A673 (cell line): ENCODE data around the gene LNX1. TPM values are rescaled to one million over a fixed set of nuclear protein-coding genes. Genes with fewer than 3 reads are reported as not detected.

Source experiments
- BruUV-seq: library from RNA; stranded (reverse); fragments of 400-500 nt; replicated peaks from 2 replicates; lab custom pipeline; 2021; lab: Mats Ljungman, UMichigan
- CTCF ChIA-PET: fragments of 300-600 bp; sonication (Branson Sonifier 250); formaldehyde crosslinking; loops from one replicate; lab custom pipeline; 2022; ENCODE audit warnings: antibody characterized with exemption; lab: Charles Lee
- POLR2A ChIA-PET: fragments of 300-600 bp; sonication (Branson Sonifier 250); formaldehyde crosslinking; loops from one replicate; lab custom pipeline; 2022; ENCODE audit warnings: antibody characterized with exemption; ENCODE audit not compliant: low non-redundant PET; lab: Charles Lee
- DNase-seq: peaks from one replicate; pipeline ENCODE4 v3.0.0-alpha.2; 2015; ENCODE audit warnings: low spot score
- H3K27ac ChIP-seq: fragments of 200-600 bp; sonication (generic); 2 replicates; pipeline ENCODE4 v1.5.1; 2016; ENCODE audit warnings: mixed run types, low read depth, mild to moderate bottlenecking, mixed read lengths, antibody characterized with exemption, low read length; ENCODE audit not compliant: poor library complexity, severe bottlenecking
- H3K27me3 ChIP-seq: fragments of 200-600 bp; sonication (generic); replicated peaks from 2 replicates; pipeline ENCODE4 v1.6.1; 2017; ENCODE audit warnings: mixed run types, low read depth, mild to moderate bottlenecking, mixed read lengths, antibody characterized with exemption, low read length; ENCODE audit not compliant: insufficient read depth, poor library complexity
- H3K36me3 ChIP-seq: fragments of 200-600 bp; sonication (generic); 2 replicates; pipeline ENCODE4 v1.6.1; 2016; ENCODE audit warnings: mixed run types, mild to moderate bottlenecking, mixed read lengths, antibody characterized with exemption, low read length; ENCODE audit not compliant: insufficient read depth, poor library complexity, severe bottlenecking
- H3K4me1 ChIP-seq: fragments of 200-600 bp; sonication (generic); 2 replicates; pipeline ENCODE4 v1.6.1; 2017; ENCODE audit warnings: mixed run types, mild to moderate bottlenecking, mixed read lengths, antibody characterized with exemption, low read length; ENCODE audit not compliant: insufficient read depth, poor library complexity, severe bottlenecking
- H3K4me3 ChIP-seq: fragments of 200-600 bp; sonication (generic); 2 replicates; pipeline ENCODE4 v1.5.1; 2016; ENCODE audit warnings: low read depth, mixed run types, mild to moderate bottlenecking, mixed read lengths, low read length; ENCODE audit not compliant: poor library complexity, severe bottlenecking
- H3K9me3 ChIP-seq: fragments of 200-600 bp; sonication (generic); 2 replicates; pipeline ENCODE4 v1.6.1; 2016; ENCODE audit warnings: mixed run types, low read depth, mild to moderate bottlenecking, mixed read lengths, antibody characterized with exemption, low read length; ENCODE audit not compliant: poor library complexity, severe bottlenecking
- EZH2 ChIP-seq: fragments of 200-600 bp; sonication (generic); IDR thresholded peaks from 2 replicates; pipeline ENCODE4 v1.6.1; 2017; ENCODE audit warnings: borderline replicate concordance, low read depth, mild to moderate bottlenecking, mixed read lengths, antibody characterized with exemption, low read length; ENCODE audit not compliant: poor library complexity, severe bottlenecking
- intact Hi-C: fragments of 100-400 bp; cut with micrococcal nuclease; formaldehyde crosslinking; loops from one replicate; pipeline ENCODE4 v1.10.0; 2022; ENCODE audit not compliant: unreplicated experiment
- total RNA-seq: library from RNA; stranded (reverse); gene quantifications from 2 replicates; pipeline ENCODE4 v1.2.3, GENCODE V29; 2021
- TF ChIP-seq, protein P1 (sequence below): fragments of 300-800, 200-600 bp; sonication (generic); conservative IDR thresholded peaks from 2 replicates; pipeline ENCODE4 v1.5.1; 2017; ENCODE audit warnings: low read depth, mild to moderate bottlenecking, antibody characterized with exemption, low read length, moderate library complexity, mixed read lengths

LNX1 gene
- total RNA-seq, 1 experiment from 2014 or later, result not detected

DNA sequence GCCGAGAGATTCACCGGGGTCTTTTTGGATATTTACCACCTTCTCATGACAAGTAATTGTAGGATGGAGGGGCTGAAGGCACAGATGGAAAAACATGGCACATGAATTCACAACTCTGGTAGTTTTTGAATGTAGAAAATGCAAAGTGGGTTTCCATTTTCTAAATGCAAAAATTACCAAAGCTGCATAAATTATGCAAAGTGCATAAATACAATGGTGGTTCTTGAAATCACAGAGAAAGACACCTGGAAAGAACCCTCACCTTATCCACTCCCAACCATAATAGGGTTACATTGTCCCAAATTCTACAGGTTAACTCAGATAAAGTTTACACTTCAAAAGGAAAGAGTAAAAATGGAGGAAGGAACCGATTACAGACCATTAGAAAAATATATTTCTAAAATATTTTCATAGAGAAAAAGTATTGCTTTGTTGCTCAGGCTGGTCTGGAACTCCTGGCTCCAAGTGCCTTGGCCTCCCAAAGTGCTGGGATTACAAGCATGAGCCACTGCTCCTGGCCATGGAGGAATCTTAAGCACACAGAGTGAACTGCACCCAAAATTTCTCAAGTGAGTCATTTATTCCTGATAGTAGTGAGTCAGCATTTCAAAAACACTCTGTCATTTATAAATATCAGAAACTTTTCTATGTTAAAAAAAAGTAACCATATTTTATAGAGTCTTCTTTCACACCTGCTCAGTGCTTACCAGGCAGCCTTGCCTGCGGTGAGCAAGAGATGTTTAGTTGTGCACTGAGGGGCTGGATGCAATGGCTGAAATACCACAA lies 112.4 kb downstream of the LNX1 start:
- no peak for TF ChIP-seq EZH2
- TF ChIP-seq, protein P1, sequence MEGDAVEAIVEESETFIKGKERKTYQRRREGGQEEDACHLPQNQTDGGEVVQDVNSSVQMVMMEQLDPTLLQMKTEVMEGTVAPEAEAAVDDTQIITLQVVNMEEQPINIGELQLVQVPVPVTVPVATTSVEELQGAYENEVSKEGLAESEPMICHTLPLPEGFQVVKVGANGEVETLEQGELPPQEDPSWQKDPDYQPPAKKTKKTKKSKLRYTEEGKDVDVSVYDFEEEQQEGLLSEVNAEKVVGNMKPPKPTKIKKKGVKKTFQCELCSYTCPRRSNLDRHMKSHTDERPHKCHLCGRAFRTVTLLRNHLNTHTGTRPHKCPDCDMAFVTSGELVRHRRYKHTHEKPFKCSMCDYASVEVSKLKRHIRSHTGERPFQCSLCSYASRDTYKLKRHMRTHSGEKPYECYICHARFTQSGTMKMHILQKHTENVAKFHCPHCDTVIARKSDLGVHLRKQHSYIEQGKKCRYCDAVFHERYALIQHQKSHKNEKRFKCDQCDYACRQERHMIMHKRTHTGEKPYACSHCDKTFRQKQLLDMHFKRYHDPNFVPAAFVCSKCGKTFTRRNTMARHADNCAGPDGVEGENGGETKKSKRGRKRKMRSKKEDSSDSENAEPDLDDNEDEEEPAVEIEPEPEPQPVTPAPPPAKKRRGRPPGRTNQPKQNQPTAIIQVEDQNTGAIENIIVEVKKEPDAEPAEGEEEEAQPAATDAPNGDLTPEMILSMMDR, result no peak
- Histone ChIP-seq H3K36me3 (no peaks in the 10 kb centered on the region), H3K4me3 (no peak overlapping the region), H3K9me3 (no peaks in the 10 kb centered on the region), H3K27ac (no peak overlapping the region), H3K4me1 (no peaks in the 10 kb centered on the region), H3K27me3 (no peaks in the 10 kb centered on the region)
- ChIA-PET POLR2A (no interaction called here), CTCF (no interaction called here)
- DNase-seq, result no peak
- BruUV-seq, result no TSS peak
- intact Hi-C loops, result no loop called here

- ChIA-PET POLR2A (no interaction called here), CTCF (interaction anchor here (0.6 kb wide), 1 partner anchor 13 kb away, joined by 3 read pairs; no protein-coding TSS in a partner anchor)
- Histone ChIP-seq H3K9me3 (no peaks in the 10 kb centered on the region), H3K27me3 (no peaks in the 10 kb centered on the region), H3K4me1 (no peaks in the 10 kb centered on the region), H3K36me3 (no peaks in the 10 kb centered on the region), H3K4me3 (no peak overlapping the region), H3K27ac (no peak overlapping the region)
- intact Hi-C loops, result no loop called here
- no peak for DNase-seq
- BruUV-seq, result no TSS peak
- no peak for TF ChIP-seq EZH2
Observed at GRCh38 chr4:53477636-53478035, 113.7 kb downstream of the LNX1 start.

DNA sequence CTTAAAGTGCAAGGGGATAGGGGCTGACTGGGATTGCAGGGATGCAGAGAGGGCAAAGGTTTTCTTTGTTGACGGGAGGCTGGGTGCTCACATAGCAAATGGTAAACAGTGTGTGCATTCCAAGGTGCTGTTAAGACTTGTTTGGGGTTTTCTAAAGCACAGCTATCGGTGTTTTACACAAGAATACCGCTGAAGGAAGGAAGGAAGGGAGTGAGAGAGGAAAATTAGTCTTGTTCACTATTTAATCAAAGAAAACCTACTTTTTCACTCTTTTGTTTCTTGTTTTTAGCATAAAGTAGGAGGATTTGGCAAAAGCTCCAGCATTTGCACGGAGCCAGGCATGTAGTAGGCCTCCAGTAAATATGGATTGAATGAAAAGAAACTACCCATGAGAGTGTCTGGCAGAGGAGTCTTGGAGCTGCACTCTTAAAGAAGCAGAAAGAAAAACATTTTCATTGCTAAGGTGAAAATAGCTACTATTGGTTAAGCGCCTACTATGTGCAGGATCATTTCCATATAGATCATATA lies 114.2 kb downstream of the LNX1 start:
- CTCF ChIA-PET, result interaction anchor here (0.6 kb wide), 1 partner anchor 13 kb away, joined by 3 read pairs; no protein-coding TSS in a partner anchor
- H3K27me3 ChIP-seq, result no peaks in the 10 kb centered on the region
- H3K27ac ChIP-seq, result no peak overlapping the region
- no peak overlapping the region for H3K4me3 ChIP-seq
- H3K9me3 ChIP-seq, result no peaks in the 10 kb centered on the region
- POLR2A ChIA-PET, result no interaction called here
- no peak for TF ChIP-seq EZH2
- TF ChIP-seq, protein P1, result no peak
- no peaks in the 10 kb centered on the region for H3K36me3 ChIP-seq
- no peak for DNase-seq
- H3K4me1 ChIP-seq, result no peaks in the 10 kb centered on the region
- intact Hi-C loops, result no loop called here
- no TSS peak for BruUV-seq
